Measurements from ENCODE around the gene PLEKHF1. TPM values are rescaled to one million over a fixed set of nuclear protein-coding genes. Genes with fewer than 3 reads are reported as not detected.

Gene PLEKHF1
- total RNA-seq, 4 donors from 2014 or later: 4.3 to 20.8 (median 17.1) TPM

- Histone ChIP-seq H3K4me3 (no peak overlapping the region), H3K36me3 (no peaks in the 10 kb centered on the region), H3K27me3 (peaks cover 0 to 2% (median 0%) of the 10 kb centered on the region in 4 donors), H3K9me3 (no peaks in the 10 kb centered on the region), H3K4me1 (no peaks in the 10 kb centered on the region), H3K27ac (no peak overlapping the region)
- WGBS, 2 donors: 53 to 64% methylated on average over 4 of the region's 6 CpGs
- DNase-seq: no peak
- TF ChIP-seq CTCF (IDR thresholded peaks at IDR 0.05): no peak
- no peak for TF ChIP-seq POLR2A (IDR thresholded peaks at IDR 0.05)
- intact Hi-C loops (cut with DNase I): no loop called here
Observed at GRCh38 chr19:29634423-29635130, 30.7 kb upstream of the PLEKHF1 start.

- H3K27me3 ChIP-seq: peaks cover 0 to 3% (median 0%) of the 10 kb centered on the region in 4 donors
- H3K4me3 ChIP-seq: no peak overlapping the region
- H3K36me3 ChIP-seq: no peaks in the 10 kb centered on the region
- TF ChIP-seq POLR2A (IDR thresholded peaks at IDR 0.05) (no peak), CTCF (IDR thresholded peaks at IDR 0.05) (no peak)
- H3K27ac ChIP-seq: no peak overlapping the region
- H3K4me1 ChIP-seq: no peaks in the 10 kb centered on the region
- intact Hi-C loops (cut with DNase I): no loop called here
- no peaks in the 10 kb centered on the region for H3K9me3 ChIP-seq
- 55% methylated on average over 5 of the region's 6 CpGs for WGBS, 2 donors
- no peak for DNase-seq
Observed at GRCh38 chr19:29635963-29636362, 29.3 kb upstream of the PLEKHF1 start.

- no peak overlapping the region for H3K27ac ChIP-seq
- H3K4me1 ChIP-seq: no peaks in the 10 kb centered on the region
- 63 to 75% methylated on average over 11 to 12 of the region's 12 CpGs for WGBS, 2 donors
- no peaks in the 10 kb centered on the region for H3K36me3 ChIP-seq
- DNase-seq: no peak
- H3K27me3 ChIP-seq: peaks cover 0 to 6% (median 0%) of the 10 kb centered on the region in 4 donors
- no peaks in the 10 kb centered on the region for H3K9me3 ChIP-seq
- intact Hi-C loops (cut with DNase I): no loop called here
- H3K4me3 ChIP-seq: no peak overlapping the region
- TF ChIP-seq CTCF (IDR thresholded peaks at IDR 0.05) (no peak), POLR2A (IDR thresholded peaks at IDR 0.05) (no peak)
Observed at GRCh38 chr19:29636553-29637360, 28.5 kb upstream of the PLEKHF1 start.

- DNase-seq: no peak
Observed at GRCh38 chr19:29639086-29639485, 26.2 kb upstream of the PLEKHF1 start.

More at GRCh38 chr19:29639086-29639485, 26.2 kb upstream of the PLEKHF1 start:
- intact Hi-C loops (cut with DNase I): no loop called here
- H3K27ac ChIP-seq: no peak overlapping the region
- H3K36me3 ChIP-seq: no peaks in the 10 kb centered on the region
- no peaks in the 10 kb centered on the region for H3K9me3 ChIP-seq
- H3K27me3 ChIP-seq: peaks cover 0 to 9% (median 0%) of the 10 kb centered on the region in 4 donors
- no peaks in the 10 kb centered on the region for H3K4me1 ChIP-seq
- no peak for TF ChIP-seq POLR2A (IDR thresholded peaks at IDR 0.05)
- no peak for TF ChIP-seq CTCF (IDR thresholded peaks at IDR 0.05)
- no peak overlapping the region for H3K4me3 ChIP-seq
- WGBS, 2 donors: 87 to 88% methylated on average over 7 to 8 of the region's 8 CpGs
